Measurements from ENCODE around the gene GUCA1A. TPM values are rescaled to one million over a fixed set of nuclear protein-coding genes. Genes with fewer than 3 reads are reported as not detected.
A peak's percentile ranks its signal among the peaks of the same experiment; 100 is the strongest.

The GUCA1A gene
- total RNA-seq, 1 donor from 2014 or later, result not detected

GRCh38 chr6:42138630-42139619, 34.2 kb upstream of the GUCA1A start:
- no peaks in the 10 kb centered on the region for H3K27me3 ChIP-seq
- peak overlapping the region in 1 of 2 donors; percentile 54 for H3K4me3 ChIP-seq
- H3K36me3 ChIP-seq, result no peaks in the 10 kb centered on the region
- TF ChIP-seq POLR2A (IDR thresholded peaks at IDR 0.05) (no peak), CTCF (IDR thresholded peaks at IDR 0.05) (no peak), POLR2AphosphoS5 (IDR thresholded peaks at IDR 0.05; ENCODE audit: insufficient read depth in 1 of 2, low read depth in 1 of 2) (no peak)
- H3K27ac ChIP-seq, result no peak overlapping the region
- peaks cover 41% of the 10 kb centered on the region for H3K4me1 ChIP-seq
- intact Hi-C loops (cut with DNase I), result no loop called here
- no peak for DNase-seq (ENCODE audit: extremely low spot score in 2 of 2)
- H3K9me3 ChIP-seq, result no peaks in the 10 kb centered on the region

- Histone ChIP-seq H3K36me3 (no peaks in the 10 kb centered on the region), H3K4me1 (peaks cover 41% of the 10 kb centered on the region), H3K27me3 (no peaks in the 10 kb centered on the region), H3K27ac (no peak overlapping the region), H3K4me3 (peak overlapping the region in 1 of 2 donors; percentile 54), H3K9me3 (no peaks in the 10 kb centered on the region)
- intact Hi-C loops (cut with DNase I), result no loop called here
- DNase-seq (ENCODE audit: extremely low spot score in 2 of 2), result no peak
- TF ChIP-seq POLR2A (IDR thresholded peaks at IDR 0.05) (no peak), CTCF (IDR thresholded peaks at IDR 0.05) (no peak), POLR2AphosphoS5 (IDR thresholded peaks at IDR 0.05; ENCODE audit: insufficient read depth in 1 of 2, low read depth in 1 of 2) (peak; percentile 44 to 48)
Observed at GRCh38 chr6:42140032-42140431, 33.1 kb upstream of the GUCA1A start.

GRCh38 chr6:42140756-42141602, 32.2 kb upstream of the GUCA1A start:
- peak overlapping the region; percentile 82 for H3K27ac ChIP-seq
- TF ChIP-seq POLR2A (IDR thresholded peaks at IDR 0.05), result no peak
- no peak for TF ChIP-seq POLR2AphosphoS5 (IDR thresholded peaks at IDR 0.05; ENCODE audit: insufficient read depth in 1 of 2, low read depth in 1 of 2)
- no peak for TF ChIP-seq CTCF (IDR thresholded peaks at IDR 0.05)
- no peaks in the 10 kb centered on the region for H3K27me3 ChIP-seq
- no peaks in the 10 kb centered on the region for H3K9me3 ChIP-seq
- DNase-seq (ENCODE audit: extremely low spot score in 2 of 2), result no peak
- peak overlapping the region; percentile 54 to 59 for H3K4me3 ChIP-seq
- H3K36me3 ChIP-seq, result no peaks in the 10 kb centered on the region
- H3K4me1 ChIP-seq, result peaks cover 41% of the 10 kb centered on the region
- intact Hi-C loops (cut with DNase I), result no loop called here

- peak overlapping the region; percentile 54 to 59 for H3K4me3 ChIP-seq
- DNase-seq (ENCODE audit: extremely low spot score in 2 of 2), result no peak
Observed at GRCh38 chr6:42141603-42142117, 31.5 kb upstream of the GUCA1A start.

More at GRCh38 chr6:42141603-42142117, 31.5 kb upstream of the GUCA1A start:
- Histone ChIP-seq H3K27ac (peak overlapping the region; percentile 82), H3K36me3 (no peaks in the 10 kb centered on the region), H3K27me3 (no peaks in the 10 kb centered on the region), H3K9me3 (no peaks in the 10 kb centered on the region), H3K4me1 (peaks cover 41% of the 10 kb centered on the region)
- intact Hi-C loops (cut with DNase I), result no loop called here
- no peak for TF ChIP-seq CTCF (IDR thresholded peaks at IDR 0.05)

Measured in vagina (tissue), 2 donors.